Left renal pelvis (tissue), 4 donors: Measurements from ENCODE around the gene SYT2. TPM values are rescaled to one million over a fixed set of nuclear protein-coding genes. Genes with fewer than 3 reads are reported as not detected.

Experiments used
- DNase-seq, 4 donors: peaks; one replicate each; pipeline ENCODE4 v3.0.0-alpha.2; 2013; ENCODE audit warnings: low read depth in 4 of 4, low spot score in 3 of 4
- polyA plus RNA-seq, 4 donors: library from polyadenylated mRNA; unstranded; fragments of 120-200 nt; gene quantifications; one replicate each; pipeline ENCODE4 v1.2.1, GENCODE V29; 2013; ENCODE audit not compliant: insufficient read length in 4 of 4

SYT2 gene
- polyA plus RNA-seq, 4 donors, result 2.0 to 3.0 (median 2.0) TPM

GRCh38 chr1:202706851-202707250 is 3.4 kb downstream of the SYT2 start:
- no peak for DNase-seq

- no peak for DNase-seq
Measured at GRCh38 chr1:202704601-202705000, 5.7 kb downstream of the SYT2 start.

- no peak for DNase-seq
Measured at GRCh38 chr1:202703191-202703590, 7.1 kb downstream of the SYT2 start.

GRCh38 chr1:202702088-202702487 is 8.2 kb downstream of the SYT2 start:
- no peak for DNase-seq

GRCh38 chr1:202701200-202701599 is 9.1 kb downstream of the SYT2 start:
- DNase-seq, result no peak

- DNase-seq, result no peak
Measured at GRCh38 chr1:202700061-202700460, 10.2 kb downstream of the SYT2 start.

GRCh38 chr1:202698276-202698675 is 12.0 kb downstream of the SYT2 start:
- no peak for DNase-seq

GRCh38 chr1:202697038-202697437 is 13.2 kb downstream of the SYT2 start:
- no peak for DNase-seq

- DNase-seq, result no peak
Measured at GRCh38 chr1:202694314-202694713, 15.9 kb downstream of the SYT2 start.

GRCh38 chr1:202692959-202693555 is 17.2 kb downstream of the SYT2 start:
- DNase-seq, result peak; percentile 46 to 69 (median 54)

- DNase-seq, result no peak
Measured at GRCh38 chr1:202691816-202692215, 18.4 kb downstream of the SYT2 start.

GRCh38 chr1:202689493-202690342 is 20.5 kb downstream of the SYT2 start:
- no peak for DNase-seq

GRCh38 chr1:202689082-202689481 is 21.2 kb downstream of the SYT2 start:
- DNase-seq, result no peak

GRCh38 chr1:202688401-202688800 is 21.9 kb downstream of the SYT2 start:
- DNase-seq, result no peak

- no peak for DNase-seq
Measured at GRCh38 chr1:202687798-202688197, 22.5 kb downstream of the SYT2 start.

GRCh38 chr1:202687370-202687769 is 22.9 kb downstream of the SYT2 start:
- no peak for DNase-seq

GRCh38 chr1:202685641-202686040 is 24.6 kb downstream of the SYT2 start:
- no peak for DNase-seq

- DNase-seq, result no peak
Measured at GRCh38 chr1:202684716-202685115, 25.5 kb downstream of the SYT2 start.

- DNase-seq, result no peak
Measured at GRCh38 chr1:202683029-202683428, 27.2 kb downstream of the SYT2 start.

GRCh38 chr1:202682477-202682876 is 27.8 kb downstream of the SYT2 start:
- DNase-seq, result no peak

- no peak for DNase-seq
Measured at GRCh38 chr1:202681736-202682420, 28.4 kb downstream of the SYT2 start.
